ENCODE measurements around the gene IVNS1ABP. TPM values are rescaled to one million over a fixed set of nuclear protein-coding genes. Genes with fewer than 3 reads are reported as not detected.

IVNS1ABP gene
- total and polyA plus RNA-seq, 2 experiments from 2014 or later, result 73.5 to 162 TPM

- TF ChIP-seq EZH2 (IDR thresholded peaks at IDR 0.05; ENCODE audit: low read depth, unreplicated experiment) (no peak), JUNB (IDR thresholded peaks at IDR 0.05; ENCODE audit: unreplicated experiment) (no peak), CREB1 (CRISPR knock-in tag; IDR thresholded peaks at IDR 0.05; ENCODE audit: low read depth) (no peak)
- Mint-ChIP-seq H3K27me3 (ENCODE audit: insufficient read depth, low read depth, poor library complexity) (no peaks in the 10 kb centered on the region), H3K36me3 (ENCODE audit: low read depth) (no peaks in the 10 kb centered on the region), H3K27ac (no peak overlapping the region), H3K9me3 (no peaks in the 10 kb centered on the region), H3K4me1 (peaks cover 3% of the 10 kb centered on the region; the same call in 2 of the 3 replicates), H3K4me3 (no peak overlapping the region)
- Histone ChIP-seq H3K9me2 (ENCODE audit: insufficient read depth) (peaks cover 3% of the 10 kb centered on the region; the same call in 1 of the 2 replicates), H3K79me2 (replicated peaks; ENCODE audit: insufficient read depth) (no peaks in the 10 kb centered on the region), H3K4me2 (no peak overlapping the region), H3K4me3 (no peak overlapping the region), H3K36me3 (ENCODE audit: insufficient read depth) (no peaks in the 10 kb centered on the region), H3K27me3 (ENCODE audit: insufficient read depth) (no peaks in the 10 kb centered on the region), H3K27ac (ENCODE audit: low read depth) (no peak overlapping the region), H2AFZ (no peak overlapping the region), H3F3A (replicated peaks; ENCODE audit: low read depth) (no peaks in the 10 kb centered on the region), H4K20me1 (replicated peaks; ENCODE audit: insufficient read depth) (no peaks in the 10 kb centered on the region), H3K4me1 (ENCODE audit: insufficient read depth) (no peaks in the 10 kb centered on the region)
- DNase-seq (ENCODE audit: low spot score), result no peak
- no peak for ATAC-seq
These were observed 32.9 kb downstream of the IVNS1ABP start for GRCh38 chr1:185284116-185284515.

GRCh38 chr1:185281245-185281644 lies 35.8 kb downstream of the IVNS1ABP start:
- no peaks in the 10 kb centered on the region for H3F3A ChIP-seq (replicated peaks; ENCODE audit: low read depth)
- Mint-ChIP-seq H3K27me3 (ENCODE audit: insufficient read depth, low read depth, poor library complexity) (no peaks in the 10 kb centered on the region), H3K4me1 (peaks cover 3% of the 10 kb centered on the region; the same call in 2 of the 3 replicates), H3K36me3 (ENCODE audit: low read depth) (no peaks in the 10 kb centered on the region), H3K9me3 (no peaks in the 10 kb centered on the region), H3K4me3 (no peak overlapping the region), H3K27ac (no peak overlapping the region)
- ATAC-seq (no peak), DNase-seq (ENCODE audit: low spot score) (no peak)
- peaks cover 3% of the 10 kb centered on the region; the same call in 1 of the 2 replicates for H3K9me2 ChIP-seq (ENCODE audit: insufficient read depth)
- H3K27me3 ChIP-seq (ENCODE audit: insufficient read depth), result no peaks in the 10 kb centered on the region
- no peak overlapping the region for H2AFZ ChIP-seq
- no peaks in the 10 kb centered on the region for H3K36me3 ChIP-seq (ENCODE audit: insufficient read depth)
- no peaks in the 10 kb centered on the region for H3K79me2 ChIP-seq (replicated peaks; ENCODE audit: insufficient read depth)
- H3K4me1 ChIP-seq (ENCODE audit: insufficient read depth), result no peaks in the 10 kb centered on the region
- H3K4me3 ChIP-seq, result no peak overlapping the region
- H4K20me1 ChIP-seq (replicated peaks; ENCODE audit: insufficient read depth), result no peaks in the 10 kb centered on the region
- H3K27ac ChIP-seq (ENCODE audit: low read depth), result no peak overlapping the region
- H3K4me2 ChIP-seq, result no peak overlapping the region
- TF ChIP-seq NANOG (IDR thresholded peaks at IDR 0.05; ENCODE audit: borderline replicate concordance) (no peak), CTCF (conservative IDR thresholded peaks at IDR 0.05; ENCODE audit: low read depth in 2 of 2) (no peak), EZH2 (IDR thresholded peaks at IDR 0.05; ENCODE audit: low read depth, unreplicated experiment) (no peak), REST (IDR thresholded peaks at IDR 0.05; ENCODE audit: unreplicated experiment) (no peak), ZNF462 (CRISPR knock-in tag; IDR thresholded peaks at IDR 0.05) (no peak), POLR2AphosphoS5 (IDR thresholded peaks at IDR 0.05; ENCODE audit: low read depth) (no peak), ETS1 (IDR thresholded peaks at IDR 0.05) (no peak), CREB1 (CRISPR knock-in tag; IDR thresholded peaks at IDR 0.05; ENCODE audit: low read depth) (no peak)
